D721Med (cell line): Measurements from ENCODE around the gene CDK5.
"Not testable (repeated sequence)": the region's sequence is repeated elsewhere in the genome, so short reads cannot be mapped to it uniquely, and the experiment has no call there.

Experiments used
- DNase-seq: peaks from one replicate; pipeline ENCODE4 v3.0.0; 2011; ENCODE audit warnings: low spot score; ENCODE audit not compliant: insufficient read length
- FAIRE-seq: peaks from 2 replicates; lab custom pipeline; 2011; peaks lifted over from hg19 to GRCh38; lab: Jason Lieb, UNC
- CTCF ChIP-seq: IDR thresholded peaks from 2 replicates; pipeline ENCODE4 v1.5.1; 2012; ENCODE audit warnings: mild to moderate bottlenecking, control low read depth; ENCODE audit not compliant: insufficient read depth; ENCODE audit errors: missing control alignments

CDK5 gene

GRCh38 chr7:151045967-151046366, 11.7 kb downstream of the CDK5 start:
- DNase-seq (no peak), FAIRE-seq (no peak)
- no peak for TF ChIP-seq CTCF

GRCh38 chr7:151045262-151045661, 12.4 kb downstream of the CDK5 start:
- TF ChIP-seq CTCF, result no peak
- DNase-seq (peak; percentile 86), FAIRE-seq (no peak)

GRCh38 chr7:151043959-151044358, 13.7 kb downstream of the CDK5 start:
- no peak for FAIRE-seq
- TF ChIP-seq CTCF, result no peak
- DNase-seq, result no peak

GRCh38 chr7:151043449-151043848, 14.2 kb downstream of the CDK5 start:
- FAIRE-seq, DNase-seq: not testable (repeated sequence)

GRCh38 chr7:151040616-151041375, 16.9 kb downstream of the CDK5 start:
- DNase-seq (no peak), FAIRE-seq (no peak)
- TF ChIP-seq CTCF, result no peak

GRCh38 chr7:151039850-151040548, 17.7 kb downstream of the CDK5 start:
- no peak for TF ChIP-seq CTCF
- FAIRE-seq (no peak), DNase-seq (no peak)

- no peak for FAIRE-seq
- TF ChIP-seq CTCF, result no peak
- DNase-seq, result no peak
Measured at GRCh38 chr7:151038951-151039849, 18.5 kb downstream of the CDK5 start.
